Tibial artery (tissue), 4 donors: ENCODE results near the gene SEMA5B.
A peak's percentile ranks its signal among the peaks of the same experiment; 100 is the strongest.

ENCODE experiments used
- DNase-seq, 2 donors: peaks; one replicate each; pipeline ENCODE4 v3.0.0-alpha.2; 2019
- H3K27ac ChIP-seq, 2 donors: fragments of 200-600 bp; sonication (generic) in 1 of 2; 1 replicate in 1 of 2; 2 replicates in 1 of 2; pipeline ENCODE4 v1.5.1; 2018 to 2019; ENCODE audit warnings: mild to moderate bottlenecking in 1 of 2
- H3K27me3 ChIP-seq, 2 donors: fragments of 200-600 bp; sonication (generic) in 1 of 2; one replicate each; pipeline versions ENCODE4 v1.5.1 to v1.6.0; 2016 to 2019
- H3K36me3 ChIP-seq, 3 donors: fragments of 200-600 bp; sonication (generic) in 2 of 3; one replicate each; pipeline ENCODE4 v1.5.1; 2016 to 2019; ENCODE audit warnings: mild to moderate bottlenecking in 2 of 3
- H3K4me1 ChIP-seq, 4 donors: fragments of 200-600 bp; sonication (generic) in 2 of 4; 1 replicate in 3 of 4; 2 replicates in 1 of 4; pipeline ENCODE4 v1.5.1; 2016 to 2019
- H3K4me3 ChIP-seq, 2 donors: fragments of 200-600 bp; sonication (generic) in 1 of 2; 1 replicate in 1 of 2; 2 replicates in 1 of 2; pipeline ENCODE4 v1.5.1; 2018 to 2019; ENCODE audit warnings: mild to moderate bottlenecking in 2 of 2
- H3K9me3 ChIP-seq, 3 donors: fragments of 200-600 bp; sonication (generic) in 1 of 3; one replicate each; pipeline ENCODE4 v1.5.1; 2016 to 2019
- intact Hi-C: fragments of 100-400 bp; cut with DNase I; formaldehyde crosslinking; loops from one replicate; pipeline ENCODE4 v1.15.0; 2023; ENCODE audit warnings: low total_unique reads
- TF ChIP-seq, protein P1 (sequence below), 2 experiments: fragments of 200-600 bp in 1 of 2; fragments of 450-650 bp in 1 of 2; IDR thresholded peaks; one replicate each; pipeline ENCODE4 v1.5.1; 2017 to 2019; ENCODE audit warnings: antibody characterized with exemption in 2 of 2, mild to moderate bottlenecking in 1 of 2, moderate library complexity in 1 of 2

The SEMA5B gene

DNA sequence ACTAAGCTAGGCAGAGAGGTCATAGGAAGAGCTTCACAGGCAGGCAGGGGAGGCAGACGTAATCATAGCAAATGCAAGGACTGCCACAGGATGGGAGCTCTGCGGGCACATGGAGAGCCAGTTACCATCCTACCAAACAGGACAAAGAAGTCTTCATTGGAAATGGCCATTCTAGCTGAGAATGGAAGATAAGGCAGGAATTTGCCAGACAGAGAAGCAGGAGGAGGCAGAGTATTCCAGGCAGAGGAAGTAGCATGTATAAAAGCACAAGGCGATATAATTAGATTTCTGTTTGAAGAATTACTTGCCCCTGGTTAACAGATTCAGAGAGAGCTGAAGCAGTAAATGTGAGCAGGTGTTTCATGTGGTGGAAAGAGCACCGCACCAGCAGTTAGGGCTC lies 3.5 kb upstream of the SEMA5B start:
- Histone ChIP-seq H3K4me1 (peaks cover 0 to 24% (median 24%) of the 10 kb centered on the region in 4 donors), H3K36me3 (no peaks in the 10 kb centered on the region), H3K9me3 (no peaks in the 10 kb centered on the region), H3K27me3 (peaks cover 0 to 44% of the 10 kb centered on the region in 2 donors), H3K27ac (no peak overlapping the region), H3K4me3 (no peak overlapping the region)
- TF ChIP-seq, protein P1, sequence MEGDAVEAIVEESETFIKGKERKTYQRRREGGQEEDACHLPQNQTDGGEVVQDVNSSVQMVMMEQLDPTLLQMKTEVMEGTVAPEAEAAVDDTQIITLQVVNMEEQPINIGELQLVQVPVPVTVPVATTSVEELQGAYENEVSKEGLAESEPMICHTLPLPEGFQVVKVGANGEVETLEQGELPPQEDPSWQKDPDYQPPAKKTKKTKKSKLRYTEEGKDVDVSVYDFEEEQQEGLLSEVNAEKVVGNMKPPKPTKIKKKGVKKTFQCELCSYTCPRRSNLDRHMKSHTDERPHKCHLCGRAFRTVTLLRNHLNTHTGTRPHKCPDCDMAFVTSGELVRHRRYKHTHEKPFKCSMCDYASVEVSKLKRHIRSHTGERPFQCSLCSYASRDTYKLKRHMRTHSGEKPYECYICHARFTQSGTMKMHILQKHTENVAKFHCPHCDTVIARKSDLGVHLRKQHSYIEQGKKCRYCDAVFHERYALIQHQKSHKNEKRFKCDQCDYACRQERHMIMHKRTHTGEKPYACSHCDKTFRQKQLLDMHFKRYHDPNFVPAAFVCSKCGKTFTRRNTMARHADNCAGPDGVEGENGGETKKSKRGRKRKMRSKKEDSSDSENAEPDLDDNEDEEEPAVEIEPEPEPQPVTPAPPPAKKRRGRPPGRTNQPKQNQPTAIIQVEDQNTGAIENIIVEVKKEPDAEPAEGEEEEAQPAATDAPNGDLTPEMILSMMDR (IDR thresholded peaks at IDR 0.05), result no peak
- intact Hi-C loops, result no loop called here
- DNase-seq, result no peak

DNA sequence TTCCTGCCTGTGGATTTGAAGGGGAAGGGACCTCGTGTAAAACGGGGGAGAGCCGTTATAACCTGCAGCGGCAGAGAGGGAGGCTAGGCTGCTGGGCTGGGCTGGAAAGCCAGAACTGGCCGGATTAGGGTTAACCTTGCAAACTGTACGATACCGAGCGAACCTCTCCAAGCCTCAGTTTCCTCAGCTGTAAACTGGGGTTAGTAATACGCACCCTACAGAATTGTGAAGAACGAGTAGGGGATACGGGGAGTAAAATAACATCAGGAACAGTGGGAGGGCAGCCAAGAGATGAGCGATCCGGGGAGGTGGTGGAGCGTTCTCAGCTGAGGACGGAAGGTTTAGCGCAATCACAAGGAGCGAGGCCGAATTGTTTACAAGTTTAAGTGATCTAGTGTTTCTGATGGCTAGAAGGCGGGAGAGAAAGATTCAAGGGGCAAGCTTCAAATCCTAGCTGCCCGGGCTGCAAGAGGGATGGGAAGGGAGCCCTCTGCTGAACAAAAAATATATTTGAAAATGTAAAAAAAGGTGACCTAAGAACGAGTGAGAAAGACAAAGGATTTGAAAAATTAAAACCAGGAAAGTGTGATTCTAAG lies 768 bp upstream of the SEMA5B start:
- intact Hi-C loops, result loop anchor here (2.0 to 5.0 kb wide), 2 partner anchors 86 to 229 kb away; no protein-coding TSS in a partner anchor
- no peaks in the 10 kb centered on the region for H3K9me3 ChIP-seq
- peak overlapping the region in 1 of 2 donors; percentile 4 for H3K27ac ChIP-seq
- H3K27me3 ChIP-seq, result peaks cover 0 to 44% of the 10 kb centered on the region in 2 donors
- H3K4me1 ChIP-seq, result peaks cover 0 to 28% (median 26%) of the 10 kb centered on the region in 4 donors
- H3K4me3 ChIP-seq, result peak overlapping the region; percentile 51 to 64
- DNase-seq, result peak in 1 of 2 donors; percentile 51
- no peaks in the 10 kb centered on the region for H3K36me3 ChIP-seq
- TF ChIP-seq, protein P1 (IDR thresholded peaks at IDR 0.05), result peak; percentile 56 to 63

DNA sequence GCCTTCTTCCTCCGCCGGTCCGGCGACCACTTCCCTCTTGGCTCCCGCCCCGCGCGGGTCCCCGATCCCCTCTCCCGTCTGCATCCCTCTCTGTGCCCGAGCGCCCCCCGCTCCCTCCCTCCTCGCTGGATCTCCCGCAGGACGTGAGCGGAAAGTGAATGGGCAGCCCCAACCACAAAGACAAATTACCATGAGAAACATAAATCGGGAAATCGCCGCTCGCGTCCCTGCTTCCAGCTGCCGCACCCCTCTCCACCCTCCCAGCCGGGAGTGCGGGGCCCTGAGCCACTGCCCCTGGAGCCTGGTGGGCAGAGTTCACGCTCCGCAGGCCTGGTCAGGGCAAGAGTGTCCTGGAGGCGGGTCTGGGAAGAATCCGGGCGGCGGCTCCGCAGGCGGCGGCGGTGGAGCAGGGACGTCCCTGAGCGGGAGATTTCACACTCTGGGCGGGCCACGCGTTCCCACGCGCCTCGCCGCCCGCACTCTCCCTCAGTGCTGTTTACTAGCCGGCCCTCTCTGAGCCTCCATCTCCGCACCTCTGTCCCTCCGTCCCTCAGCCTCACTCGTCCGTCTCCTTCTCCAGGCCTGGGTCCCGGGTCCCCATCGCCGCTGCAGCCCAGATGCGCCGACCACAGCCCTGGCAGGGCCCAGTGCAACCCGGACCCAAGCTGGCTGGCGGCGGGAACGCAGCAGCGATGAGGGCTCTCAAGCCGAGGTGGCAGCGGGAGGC lies 835 bp downstream of the SEMA5B start:
- peaks cover 0 to 28% (median 26%) of the 10 kb centered on the region in 4 donors for H3K4me1 ChIP-seq

DNA sequence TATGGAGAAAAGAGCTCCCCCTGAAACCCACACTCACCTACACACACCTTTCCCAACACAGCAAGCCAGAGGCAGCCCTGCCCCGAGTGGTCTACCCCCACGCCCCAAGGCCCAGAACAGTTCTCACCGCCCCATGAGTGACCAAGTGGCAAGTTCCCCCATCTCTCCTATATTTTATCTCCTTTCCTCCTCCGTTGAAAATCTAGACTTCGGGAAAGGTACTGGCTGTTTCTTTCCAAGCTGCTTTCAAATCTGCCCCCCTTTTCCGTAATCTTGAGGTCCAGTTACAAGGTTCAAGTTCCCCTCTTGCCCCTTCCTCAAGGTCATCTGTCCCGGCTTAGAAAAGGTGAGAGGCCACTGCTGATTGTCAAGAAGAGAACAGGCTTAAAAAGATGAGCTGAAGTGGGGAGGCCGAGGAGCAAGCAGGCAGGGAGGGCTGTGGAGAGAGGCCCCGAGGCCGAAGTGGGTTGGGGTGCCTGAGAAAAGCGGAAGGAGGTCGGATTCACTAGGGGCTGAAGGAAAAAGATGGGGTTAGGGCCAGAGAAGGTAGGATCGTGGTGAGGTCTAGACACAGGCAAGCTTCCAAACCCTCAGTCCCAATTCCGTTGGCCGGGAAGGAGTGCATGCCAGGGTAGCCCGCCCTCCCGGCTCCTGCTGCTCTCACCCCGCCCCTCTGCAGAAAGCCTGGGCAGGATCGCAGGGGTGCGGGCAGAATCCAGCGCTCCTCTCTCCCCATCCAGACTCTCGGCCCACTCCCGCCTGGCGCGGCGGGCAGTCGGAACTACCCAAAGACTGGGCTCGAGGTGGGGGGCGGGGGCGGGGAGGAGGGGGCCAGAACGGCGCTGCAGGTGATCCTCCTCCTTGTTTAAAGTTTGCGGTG lies 1.7 kb downstream of the SEMA5B start:
- peaks cover 0 to 28% (median 26%) of the 10 kb centered on the region in 4 donors for H3K4me1 ChIP-seq
- peak overlapping the region in 1 of 2 donors; percentile 4 for H3K27ac ChIP-seq
- no peaks in the 10 kb centered on the region for H3K9me3 ChIP-seq
- DNase-seq, result peak in 1 of 2 donors; percentile 75
- peaks cover 0 to 33% of the 10 kb centered on the region in 2 donors for H3K27me3 ChIP-seq
- H3K36me3 ChIP-seq, result no peaks in the 10 kb centered on the region
- TF ChIP-seq, protein P1 (IDR thresholded peaks at IDR 0.05), result no peak
- intact Hi-C loops, result loop anchor here (5.0 kb wide), 1 partner anchor 231 kb away; no protein-coding TSS in a partner anchor
- H3K4me3 ChIP-seq, result peak overlapping the region; percentile 51 to 64

More for the DNA sequence above, 835 bp downstream of the SEMA5B start:
- Histone ChIP-seq H3K9me3 (no peaks in the 10 kb centered on the region), H3K27me3 (peaks cover 0 to 37% of the 10 kb centered on the region in 2 donors), H3K27ac (peak overlapping the region in 1 of 2 donors; percentile 4), H3K36me3 (no peaks in the 10 kb centered on the region), H3K4me3 (peak overlapping the region; percentile 51 to 64)
- intact Hi-C loops, result loop anchor here (5.0 kb wide), 1 partner anchor 231 kb away; no protein-coding TSS in a partner anchor
- DNase-seq, result no peak
- TF ChIP-seq, protein P1 (IDR thresholded peaks at IDR 0.05), result no peak

DNA sequence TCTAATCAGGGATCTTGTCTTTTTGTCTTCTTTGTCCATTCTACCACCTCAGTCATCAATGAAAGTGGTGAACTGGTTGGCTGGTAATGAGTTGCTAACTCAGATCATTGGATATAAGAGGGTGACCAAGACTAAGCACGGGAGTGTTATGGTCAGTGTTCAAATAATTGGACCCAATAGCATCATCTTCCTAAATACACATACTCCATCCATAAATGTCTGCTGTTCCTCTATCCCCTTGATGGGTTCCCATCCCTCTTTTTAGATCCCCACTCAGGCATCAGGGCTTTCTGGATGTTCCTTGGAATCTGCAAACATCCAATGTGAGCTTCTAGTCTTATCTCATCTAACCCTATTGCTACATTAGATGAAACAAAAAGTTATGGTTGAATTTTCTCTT lies 3.5 kb downstream of the SEMA5B start:
- H3K27me3 ChIP-seq, result peaks cover 0 to 19% of the 10 kb centered on the region in 2 donors
- peaks cover 0 to 28% (median 26%) of the 10 kb centered on the region in 4 donors for H3K4me1 ChIP-seq
- TF ChIP-seq, protein P1 (IDR thresholded peaks at IDR 0.05), result no peak
- H3K9me3 ChIP-seq, result no peaks in the 10 kb centered on the region
- no peaks in the 10 kb centered on the region for H3K36me3 ChIP-seq
- intact Hi-C loops, result no loop called here
- H3K27ac ChIP-seq, result no peak overlapping the region
- no peak for DNase-seq
- H3K4me3 ChIP-seq, result no peak overlapping the region
